HCT116 (cell line): Measurements from ENCODE around the gene ZNFX1. TPM values are rescaled to one million over a fixed set of nuclear protein-coding genes. Genes with fewer than 3 reads are reported as not detected.
"Not testable (repeated sequence)": the region's sequence is repeated elsewhere in the genome, so short reads cannot be mapped to it uniquely, and the experiment has no call there.

Source experiments
- ATAC-seq: fragments of 200-7000 bp; cut with Tn5 transposase; 2 replicates; pipeline ENCODE4 v1.9.1; 2020; ENCODE audit warnings: mild to moderate bottlenecking, moderate library complexity
- BruUV-seq: library from RNA; stranded (reverse); fragments of 400-500 nt; replicated peaks from 2 replicates; lab custom pipeline; 2021; lab: Mats Ljungman, UMichigan
- CTCF ChIA-PET: fragments of 300-600 bp; sonication (Branson Sonifier 250); formaldehyde crosslinking; loops from one replicate; lab custom pipeline; 2021; ENCODE audit warnings: antibody characterized with exemption; lab: Charles Lee
- POLR2A ChIA-PET: fragments of 300-600, 350-600 bp; sonication (Branson Sonifier 250); formaldehyde crosslinking; loops from one replicate; lab custom pipeline; 2021; ENCODE audit warnings: antibody characterized with exemption; lab: Charles Lee
- RAD21 ChIA-PET, 2 experiments: fragments of 300-600 bp; sonication (Branson Sonifier 250); formaldehyde crosslinking; loops; one replicate each; lab custom pipeline; 2023; ENCODE audit warnings: low total read pairs in 2 of 2; ENCODE audit not compliant: uncharacterized antibody in 2 of 2, unreplicated experiment in 2 of 2, low non-redundant PET in 1 of 2; lab: Charles Lee
- DNase-seq: peaks from one replicate; pipeline ENCODE4 v3.0.0-alpha.2; 2010; ENCODE audit warnings: low read depth, low spot score
- H2AFZ ChIP-seq: fragments of 200-600 bp; shearing (Covaris generic), sonication (generic); 2 replicates; pipeline ENCODE4 v1.6.1; 2017; ENCODE audit warnings: low read depth, mixed run types, mixed read lengths, antibody characterized with exemption, low read length; ENCODE audit not compliant: poor library complexity, severe bottlenecking
- H3K27ac ChIP-seq: 2 replicates; pipeline ENCODE4 v1.5.1; 2012; ENCODE audit warnings: low read depth, low read length
- H3K27me3 ChIP-seq: fragments of 200-600 bp; sonication (generic); 2 replicates; pipeline ENCODE4 v1.6.1; 2016; ENCODE audit warnings: mixed run types, low read length, mixed read lengths; ENCODE audit not compliant: insufficient read depth
- H3K36me3 ChIP-seq, 2 experiments: fragments of 200-500 bp in 1 of 2; fragments of 200-600 bp in 1 of 2; sonication (Bioruptor generic) in 1 of 2; sonication (generic) in 1 of 2; 2 replicates each; pipeline versions ENCODE4 v1.5.1 to v1.6.1; 2014 to 2016; ENCODE audit warnings: low read length in 2 of 2, inconsistent platforms in 1 of 2, mixed read lengths in 1 of 2, mixed run types in 1 of 2; ENCODE audit not compliant: insufficient read depth in 2 of 2, control insufficient read depth in 1 of 2
- H3K4me1 ChIP-seq, 2 experiments: fragments of 200-600 bp in 1 of 2; sonication (generic) in 1 of 2; 2 replicates each; pipeline versions ENCODE4 v1.5.1 to v1.6.1; 2012 to 2017; ENCODE audit warnings: low read length in 2 of 2, inconsistent platforms in 1 of 2, mild to moderate bottlenecking in 1 of 2, mixed read lengths in 1 of 2, mixed run types in 1 of 2, moderate library complexity in 1 of 2; ENCODE audit not compliant: insufficient read depth in 2 of 2, control insufficient read depth in 1 of 2
- H3K4me2 ChIP-seq: fragments of 200-600 bp; sonication (generic); 2 replicates; pipeline ENCODE4 v1.6.1; 2017; ENCODE audit warnings: mixed run types, low read length, mixed read lengths
- H3K4me3 ChIP-seq, 2 experiments: fragments of 200-600 bp in 1 of 2; sonication (generic) in 1 of 2; replicated peaks in 1 of 2; 2 replicates each; pipeline ENCODE4 v1.5.1; 2011 to 2016; ENCODE audit warnings: low read length in 2 of 2, control low read depth in 1 of 2, low read depth in 1 of 2, mild to moderate bottlenecking in 1 of 2, mixed read lengths in 1 of 2, mixed run types in 1 of 2
- H3K79me2 ChIP-seq: fragments of 200-600 bp; sonication (generic); 2 replicates; pipeline ENCODE4 v1.6.1; 2017; ENCODE audit warnings: mild to moderate bottlenecking, mixed run types, low read length, moderate library complexity, mixed read lengths; ENCODE audit not compliant: insufficient read depth
- H3K9ac ChIP-seq: fragments of 200-600 bp; sonication (generic); 2 replicates; pipeline ENCODE4 v1.6.1; 2016; ENCODE audit warnings: low read length, mixed read lengths
- H3K9me2 ChIP-seq: fragments of 200-600 bp; sonication (generic), shearing (Covaris generic); 2 replicates; pipeline ENCODE4 v1.6.1; 2017; ENCODE audit warnings: mixed run types, mild to moderate bottlenecking, moderate library complexity; ENCODE audit not compliant: insufficient read depth
- H3K9me3 ChIP-seq, 2 experiments: fragments of 200-500 bp in 1 of 2; fragments of 200-600 bp in 1 of 2; sonication (Bioruptor generic) in 1 of 2; sonication (generic) in 1 of 2; 2 replicates each; pipeline ENCODE4 v1.6.1; 2014 to 2017; ENCODE audit warnings: low read length in 2 of 2, mixed read lengths in 2 of 2, inconsistent platforms in 1 of 2, low read depth in 1 of 2, mild to moderate bottlenecking in 1 of 2, mixed run types in 1 of 2, moderate library complexity in 1 of 2; ENCODE audit not compliant: control insufficient read depth in 1 of 2, insufficient read depth in 1 of 2
- H4K20me1 ChIP-seq: fragments of 200-600 bp; sonication (generic), shearing (Covaris generic); 2 replicates; pipeline ENCODE4 v1.6.1; 2017; ENCODE audit warnings: mixed run types, mild to moderate bottlenecking, moderate library complexity; ENCODE audit not compliant: insufficient read depth
- CEBPB ChIP-seq: IDR thresholded peaks from 2 replicates; pipeline ENCODE4 v1.6.1; 2012; ENCODE audit warnings: low read depth
- ELF1 ChIP-seq: IDR thresholded peaks from 2 replicates; pipeline ENCODE4 v1.6.1; 2012; ENCODE audit warnings: low read depth, borderline replicate concordance
- EZH2phosphoT487 ChIP-seq: fragments of 200-600 bp; IDR thresholded peaks from 2 replicates; pipeline ENCODE4 v1.6.1; 2018; ENCODE audit warnings: antibody characterized with exemption, borderline replicate concordance
- POLR2AphosphoS5 ChIP-seq: IDR thresholded peaks from 2 replicates; pipeline ENCODE4 v1.6.1; 2011; ENCODE audit warnings: mild to moderate bottlenecking, low read depth, low read length, moderate library complexity
- intact Hi-C: fragments of 100-400 bp; cut with micrococcal nuclease; formaldehyde crosslinking; loops from 2 replicates; pipeline ENCODE4 v1.10.0; 2022
- total RNA-seq: library from RNA; stranded (reverse); gene quantifications from one replicate; pipeline ENCODE4 v1.2.1, GENCODE V29; 2021; ENCODE audit not compliant: unreplicated experiment
- TF ChIP-seq, protein P1 (sequence below): IDR thresholded peaks from 2 replicates; pipeline ENCODE4 v1.6.1; 2012; ENCODE audit warnings: low read depth
- TF ChIP-seq, protein P2 (sequence below): IDR thresholded peaks from 2 replicates; pipeline ENCODE4 v1.6.1; 2012
- TF ChIP-seq, protein P3 (sequence below): IDR thresholded peaks from 2 replicates; pipeline ENCODE4 v1.6.1; 2011; ENCODE audit warnings: mild to moderate bottlenecking, low read length, moderate library complexity; ENCODE audit not compliant: insufficient replicate concordance; ENCODE audit errors: extremely low read depth
- TF ChIP-seq, protein P4 (sequence below), 3 experiments: fragments of 200-600 bp in 1 of 3; sonication (generic) in 1 of 3; IDR thresholded peaks in 2 of 3; conservative IDR thresholded peaks in 1 of 3; 2 replicates each; pipeline ENCODE4 v1.5.1; 2012 to 2017; ENCODE audit warnings: low read depth in 2 of 3, low read length in 2 of 3, antibody characterized with exemption in 1 of 3, borderline replicate concordance in 1 of 3, control low read depth in 1 of 3, mild to moderate bottlenecking in 1 of 3, mixed read lengths in 1 of 3, mixed run types in 1 of 3, moderate library complexity in 1 of 3; ENCODE audit not compliant: insufficient read depth in 1 of 3
- TF ChIP-seq, protein P5 (sequence below): IDR thresholded peaks from 2 replicates; pipeline ENCODE4 v1.6.1; 2012

ZNFX1 gene
- total RNA-seq, 1 experiment from 2014 or later = 24.1 TPM

DNA sequence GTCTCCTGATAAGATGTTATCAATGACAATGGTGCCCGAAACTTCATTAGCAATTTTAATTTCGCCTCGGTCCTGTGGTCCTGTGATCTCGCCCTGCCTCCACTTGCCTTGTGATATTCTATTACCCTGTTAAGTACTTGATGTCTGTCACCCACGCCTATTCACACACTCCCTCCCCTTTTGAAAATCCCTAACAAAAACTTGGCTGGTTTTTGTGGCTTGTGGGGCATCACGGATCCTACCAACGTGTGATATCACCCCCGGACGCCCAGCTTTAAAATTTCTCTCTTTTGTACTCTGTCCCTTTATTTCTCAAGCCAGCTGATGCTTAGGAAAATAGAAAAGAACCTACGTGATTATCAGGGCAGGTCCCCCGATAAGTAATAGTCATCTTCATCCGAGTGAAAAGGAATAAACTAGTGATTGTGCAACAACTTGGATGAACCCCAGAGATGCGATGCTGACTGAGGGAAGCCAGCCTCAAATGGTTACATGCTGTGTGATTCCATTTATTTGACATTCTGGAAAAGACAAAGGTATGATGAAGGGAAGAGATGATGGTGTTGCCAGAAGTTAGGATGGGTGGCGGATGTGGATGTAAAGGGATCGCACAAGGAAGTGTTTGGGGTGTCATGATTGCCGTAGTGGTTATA lies 16.3 kb upstream of the ZNFX1 start:
- H3K79me2 ChIP-seq, POLR2A ChIA-PET, intact Hi-C loops, H2AFZ ChIP-seq, H3K9me2 ChIP-seq, H3K27ac ChIP-seq, CTCF ChIA-PET, H3K4me1 ChIP-seq, H3K9ac ChIP-seq, H3K36me3 ChIP-seq, H3K27me3 ChIP-seq, BruUV-seq, H3K4me2 ChIP-seq, DNase-seq, ATAC-seq, H3K9me3 ChIP-seq, RAD21 ChIA-PET, H3K4me3 ChIP-seq: not testable (repeated sequence)
- H4K20me1 ChIP-seq = peaks cover 16% of the 10 kb centered on the region; the same call in 1 of the 2 replicates

DNA sequence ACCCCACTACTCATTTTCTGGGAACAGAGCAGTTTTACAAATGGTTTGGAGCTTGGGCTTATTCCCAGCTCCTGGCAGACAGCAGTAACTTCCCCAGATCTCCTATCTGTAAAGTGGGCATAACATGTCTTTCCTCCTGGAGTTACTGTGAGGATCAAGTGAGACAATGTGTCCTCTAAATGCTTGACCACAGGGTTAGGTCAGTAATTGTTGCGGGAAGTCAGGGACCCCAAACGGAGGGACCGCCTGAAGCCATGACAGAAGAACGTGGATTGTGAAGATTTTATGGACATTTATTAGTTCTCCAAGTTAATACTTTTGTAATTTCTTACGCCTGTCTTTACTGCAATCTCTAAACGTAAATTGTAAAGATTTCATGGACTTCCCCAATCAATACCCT lies 15.3 kb upstream of the ZNFX1 start:
- ChIA-PET CTCF (interaction anchor here (1.7 kb wide), 1 partner anchor 27 kb away, joined by 6 read pairs; no protein-coding TSS in a partner anchor), POLR2A (interaction anchor here (2.6 kb wide), 1 partner anchor 11 kb away, joined by 9 read pairs; no protein-coding TSS in a partner anchor)
- ATAC-seq = no peak
- no peak for TF ChIP-seq ELF1
- TF ChIP-seq, protein P1, sequence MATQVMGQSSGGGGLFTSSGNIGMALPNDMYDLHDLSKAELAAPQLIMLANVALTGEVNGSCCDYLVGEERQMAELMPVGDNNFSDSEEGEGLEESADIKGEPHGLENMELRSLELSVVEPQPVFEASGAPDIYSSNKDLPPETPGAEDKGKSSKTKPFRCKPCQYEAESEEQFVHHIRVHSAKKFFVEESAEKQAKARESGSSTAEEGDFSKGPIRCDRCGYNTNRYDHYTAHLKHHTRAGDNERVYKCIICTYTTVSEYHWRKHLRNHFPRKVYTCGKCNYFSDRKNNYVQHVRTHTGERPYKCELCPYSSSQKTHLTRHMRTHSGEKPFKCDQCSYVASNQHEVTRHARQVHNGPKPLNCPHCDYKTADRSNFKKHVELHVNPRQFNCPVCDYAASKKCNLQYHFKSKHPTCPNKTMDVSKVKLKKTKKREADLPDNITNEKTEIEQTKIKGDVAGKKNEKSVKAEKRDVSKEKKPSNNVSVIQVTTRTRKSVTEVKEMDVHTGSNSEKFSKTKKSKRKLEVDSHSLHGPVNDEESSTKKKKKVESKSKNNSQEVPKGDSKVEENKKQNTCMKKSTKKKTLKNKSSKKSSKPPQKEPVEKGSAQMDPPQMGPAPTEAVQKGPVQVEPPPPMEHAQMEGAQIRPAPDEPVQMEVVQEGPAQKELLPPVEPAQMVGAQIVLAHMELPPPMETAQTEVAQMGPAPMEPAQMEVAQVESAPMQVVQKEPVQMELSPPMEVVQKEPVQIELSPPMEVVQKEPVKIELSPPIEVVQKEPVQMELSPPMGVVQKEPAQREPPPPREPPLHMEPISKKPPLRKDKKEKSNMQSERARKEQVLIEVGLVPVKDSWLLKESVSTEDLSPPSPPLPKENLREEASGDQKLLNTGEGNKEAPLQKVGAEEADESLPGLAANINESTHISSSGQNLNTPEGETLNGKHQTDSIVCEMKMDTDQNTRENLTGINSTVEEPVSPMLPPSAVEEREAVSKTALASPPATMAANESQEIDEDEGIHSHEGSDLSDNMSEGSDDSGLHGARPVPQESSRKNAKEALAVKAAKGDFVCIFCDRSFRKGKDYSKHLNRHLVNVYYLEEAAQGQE = no peak
- TF ChIP-seq, protein P2, sequence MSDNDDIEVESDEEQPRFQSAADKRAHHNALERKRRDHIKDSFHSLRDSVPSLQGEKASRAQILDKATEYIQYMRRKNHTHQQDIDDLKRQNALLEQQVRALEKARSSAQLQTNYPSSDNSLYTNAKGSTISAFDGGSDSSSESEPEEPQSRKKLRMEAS = no peak
- TF ChIP-seq, protein P3, sequence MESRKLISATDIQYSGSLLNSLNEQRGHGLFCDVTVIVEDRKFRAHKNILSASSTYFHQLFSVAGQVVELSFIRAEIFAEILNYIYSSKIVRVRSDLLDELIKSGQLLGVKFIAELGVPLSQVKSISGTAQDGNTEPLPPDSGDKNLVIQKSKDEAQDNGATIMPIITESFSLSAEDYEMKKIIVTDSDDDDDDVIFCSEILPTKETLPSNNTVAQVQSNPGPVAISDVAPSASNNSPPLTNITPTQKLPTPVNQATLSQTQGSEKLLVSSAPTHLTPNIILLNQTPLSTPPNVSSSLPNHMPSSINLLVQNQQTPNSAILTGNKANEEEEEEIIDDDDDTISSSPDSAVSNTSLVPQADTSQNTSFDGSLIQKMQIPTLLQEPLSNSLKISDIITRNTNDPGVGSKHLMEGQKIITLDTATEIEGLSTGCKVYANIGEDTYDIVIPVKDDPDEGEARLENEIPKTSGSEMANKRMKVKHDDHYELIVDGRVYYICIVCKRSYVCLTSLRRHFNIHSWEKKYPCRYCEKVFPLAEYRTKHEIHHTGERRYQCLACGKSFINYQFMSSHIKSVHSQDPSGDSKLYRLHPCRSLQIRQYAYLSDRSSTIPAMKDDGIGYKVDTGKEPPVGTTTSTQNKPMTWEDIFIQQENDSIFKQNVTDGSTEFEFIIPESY = no peak
- TF ChIP-seq CEBPB = no peak
- no peak for TF ChIP-seq EZH2phosphoT487
- TF ChIP-seq, protein P4, sequence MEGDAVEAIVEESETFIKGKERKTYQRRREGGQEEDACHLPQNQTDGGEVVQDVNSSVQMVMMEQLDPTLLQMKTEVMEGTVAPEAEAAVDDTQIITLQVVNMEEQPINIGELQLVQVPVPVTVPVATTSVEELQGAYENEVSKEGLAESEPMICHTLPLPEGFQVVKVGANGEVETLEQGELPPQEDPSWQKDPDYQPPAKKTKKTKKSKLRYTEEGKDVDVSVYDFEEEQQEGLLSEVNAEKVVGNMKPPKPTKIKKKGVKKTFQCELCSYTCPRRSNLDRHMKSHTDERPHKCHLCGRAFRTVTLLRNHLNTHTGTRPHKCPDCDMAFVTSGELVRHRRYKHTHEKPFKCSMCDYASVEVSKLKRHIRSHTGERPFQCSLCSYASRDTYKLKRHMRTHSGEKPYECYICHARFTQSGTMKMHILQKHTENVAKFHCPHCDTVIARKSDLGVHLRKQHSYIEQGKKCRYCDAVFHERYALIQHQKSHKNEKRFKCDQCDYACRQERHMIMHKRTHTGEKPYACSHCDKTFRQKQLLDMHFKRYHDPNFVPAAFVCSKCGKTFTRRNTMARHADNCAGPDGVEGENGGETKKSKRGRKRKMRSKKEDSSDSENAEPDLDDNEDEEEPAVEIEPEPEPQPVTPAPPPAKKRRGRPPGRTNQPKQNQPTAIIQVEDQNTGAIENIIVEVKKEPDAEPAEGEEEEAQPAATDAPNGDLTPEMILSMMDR (IDR thresholded peaks at IDR 0.05 in 2 of 3, conservative IDR thresholded peaks at IDR 0.05 in 1 of 3; ENCODE audit: borderline replicate concordance in 1 of 3, insufficient read depth in 1 of 3, low read depth in 2 of 3, low read length in 2 of 3) = no peak
- TF ChIP-seq POLR2AphosphoS5 = no peak
- TF ChIP-seq, protein P5, sequence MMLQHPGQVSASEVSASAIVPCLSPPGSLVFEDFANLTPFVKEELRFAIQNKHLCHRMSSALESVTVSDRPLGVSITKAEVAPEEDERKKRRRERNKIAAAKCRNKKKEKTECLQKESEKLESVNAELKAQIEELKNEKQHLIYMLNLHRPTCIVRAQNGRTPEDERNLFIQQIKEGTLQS = no peak

More for the DNA sequence above, 15.3 kb upstream of the ZNFX1 start:
- H3K9me3 ChIP-seq = no peaks in the 10 kb centered on the region
- no peak overlapping the region for H3K27ac ChIP-seq
- RAD21 ChIA-PET = no interaction called here
- peaks cover 4% of the 10 kb centered on the region; the same call in 1 of the 2 replicates for H3K79me2 ChIP-seq
- peaks cover 26% of the 10 kb centered on the region; the same call in 1 of the 2 replicates for H4K20me1 ChIP-seq
- no TSS peak for BruUV-seq
- H3K36me3 ChIP-seq = peaks cover 15 to 19% of the 10 kb centered on the region in 2 experiments
- H3K4me3 ChIP-seq = no peak overlapping the region
- no peak overlapping the region for H2AFZ ChIP-seq
- intact Hi-C loops = no loop called here
- no peak overlapping the region for H3K9ac ChIP-seq
- DNase-seq = no peak
- no peaks in the 10 kb centered on the region for H3K27me3 ChIP-seq
- no peak overlapping the region for H3K4me2 ChIP-seq
- H3K9me2 ChIP-seq = no peaks in the 10 kb centered on the region
- H3K4me1 ChIP-seq = peaks cover 0 to 8% of the 10 kb centered on the region in 2 experiments; a peak in 3 of 4 replicates
